Body of pancreas (tissue), 4 donors: ENCODE results near the gene KCNQ1OT1.

ENCODE experiments used
- POLR2A ChIP-seq, 3 donors: fragments of 450-650 bp; IDR thresholded peaks; one replicate each; pipeline ENCODE4 v1.6.1; 2016; ENCODE audit warnings: antibody characterized with exemption in 3 of 3, mild to moderate bottlenecking in 2 of 3
- TF ChIP-seq, protein P1 (sequence below), 7 experiments: fragments of 450-650 bp in 4 of 7; fragments of 200-600 bp in 3 of 7; sonication (generic) in 3 of 7; IDR thresholded peaks; one replicate each; pipeline ENCODE4 v1.5.1; 2016 to 2019; ENCODE audit warnings: antibody characterized with exemption in 7 of 7

DNA sequence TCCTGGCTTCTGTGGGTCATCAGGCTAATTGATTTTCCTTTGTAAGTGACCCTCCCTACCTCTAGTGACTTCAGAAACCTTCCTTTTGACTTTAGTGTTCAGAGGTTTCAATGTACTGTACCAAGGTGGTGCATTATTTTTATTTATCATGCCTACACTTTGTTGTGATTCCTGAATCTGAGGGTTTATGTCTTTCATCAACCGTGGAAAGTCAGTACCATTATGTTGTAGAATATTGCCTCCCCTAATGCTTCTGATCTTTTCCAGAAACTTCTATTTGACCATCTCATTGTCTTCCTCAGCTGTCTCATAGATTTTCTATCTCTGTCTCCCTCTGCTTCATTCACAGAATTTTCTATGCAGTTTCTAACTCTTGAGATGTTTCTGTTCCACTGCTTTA is 105.5 kb downstream of the KCNQ1OT1 start:
- no peak for TF ChIP-seq POLR2A (IDR thresholded peaks at IDR 0.05)
- TF ChIP-seq, protein P1, sequence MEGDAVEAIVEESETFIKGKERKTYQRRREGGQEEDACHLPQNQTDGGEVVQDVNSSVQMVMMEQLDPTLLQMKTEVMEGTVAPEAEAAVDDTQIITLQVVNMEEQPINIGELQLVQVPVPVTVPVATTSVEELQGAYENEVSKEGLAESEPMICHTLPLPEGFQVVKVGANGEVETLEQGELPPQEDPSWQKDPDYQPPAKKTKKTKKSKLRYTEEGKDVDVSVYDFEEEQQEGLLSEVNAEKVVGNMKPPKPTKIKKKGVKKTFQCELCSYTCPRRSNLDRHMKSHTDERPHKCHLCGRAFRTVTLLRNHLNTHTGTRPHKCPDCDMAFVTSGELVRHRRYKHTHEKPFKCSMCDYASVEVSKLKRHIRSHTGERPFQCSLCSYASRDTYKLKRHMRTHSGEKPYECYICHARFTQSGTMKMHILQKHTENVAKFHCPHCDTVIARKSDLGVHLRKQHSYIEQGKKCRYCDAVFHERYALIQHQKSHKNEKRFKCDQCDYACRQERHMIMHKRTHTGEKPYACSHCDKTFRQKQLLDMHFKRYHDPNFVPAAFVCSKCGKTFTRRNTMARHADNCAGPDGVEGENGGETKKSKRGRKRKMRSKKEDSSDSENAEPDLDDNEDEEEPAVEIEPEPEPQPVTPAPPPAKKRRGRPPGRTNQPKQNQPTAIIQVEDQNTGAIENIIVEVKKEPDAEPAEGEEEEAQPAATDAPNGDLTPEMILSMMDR (IDR thresholded peaks at IDR 0.05), result no peak
